HepG2 (cell line): ENCODE measurements around the gene ELAPOR1. TPM values are rescaled to one million over a fixed set of nuclear protein-coding genes. Genes with fewer than 3 reads are reported as not detected.

ENCODE experiments used
- ATAC-seq: fragments of 200-7000 bp; cut with Tn5 transposase; 3 replicates; pipeline ENCODE4 v1.9.1; 2020; ENCODE audit warnings: mild to moderate bottlenecking, moderate library complexity
- BruUV-seq: library from RNA; stranded (reverse); fragments of 400-500 nt; replicated peaks from 2 replicates; lab custom pipeline; 2021; lab: Mats Ljungman, UMichigan
- CTCF ChIA-PET: fragments of 300-600 bp; formaldehyde crosslinking; extraction: SDS; loops from one replicate; lab custom pipeline; 2021; ENCODE audit warnings: low total read pairs, inconsistent platforms, low intra/inter-chr PET ratio; lab: Yijun Ruan, JAX
- POLR2A ChIA-PET: fragments of 350-600 bp; sonication (Branson Sonifier 250); formaldehyde crosslinking; loops from one replicate; lab custom pipeline; 2020; ENCODE audit warnings: antibody characterized with exemption, inconsistent platforms; lab: Yijun Ruan, JAX
- DNase-seq: peaks from one replicate; pipeline ENCODE4 v3.0.0-alpha.2; 2015; ENCODE audit warnings: low spot score
- FAIRE-seq: peaks from 3 replicates; lab custom pipeline; 2011; peaks lifted over from hg19 to GRCh38; lab: Jason Lieb, UNC
- H2AFZ ChIP-seq: one replicate; pipeline ENCODE4 v1.6.1; 2011; ENCODE audit warnings: low read length, inconsistent platforms
- H3K27ac ChIP-seq: fragments of 300-600 bp; 3 replicates; pipeline ENCODE4 v1.8.0; 2011; ENCODE audit warnings: mixed run types, mild to moderate bottlenecking, mixed read lengths, low read length, inconsistent platforms; ENCODE audit not compliant: insufficient read depth; ENCODE audit errors: extremely low read length
- H3K27me3 ChIP-seq, 2 experiments: fragments of 200-600 bp in 1 of 2; 2 replicates in 1 of 2; 3 replicates in 1 of 2; pipeline versions ENCODE4 v1.6.0 to v1.8.0; 2011; ENCODE audit warnings: low read length in 2 of 2, mild to moderate bottlenecking in 2 of 2, moderate library complexity in 2 of 2, inconsistent platforms in 1 of 2; ENCODE audit not compliant: insufficient read depth in 2 of 2, control insufficient read depth in 1 of 2
- H3K36me3 ChIP-seq, 2 experiments: fragments of 200-600 bp in 1 of 2; replicated peaks in 1 of 2; 2 replicates in 1 of 2; 3 replicates in 1 of 2; pipeline versions ENCODE4 v1.5.1 to v1.8.0; 2011; ENCODE audit warnings: low read length in 2 of 2, inconsistent platforms in 1 of 2; ENCODE audit not compliant: insufficient read depth in 2 of 2, control insufficient read depth in 1 of 2
- H3K4me1 ChIP-seq: 2 replicates; pipeline ENCODE4 v1.5.1; 2012; ENCODE audit warnings: low read length, inconsistent platforms; ENCODE audit not compliant: insufficient read depth
- H3K4me2 ChIP-seq: 2 replicates; pipeline ENCODE4 v1.6.0; 2011; ENCODE audit warnings: low read depth, low read length, inconsistent platforms
- H3K4me3 ChIP-seq, 3 experiments: fragments of 200-600 bp in 1 of 3; sonication (generic), shearing (Covaris generic) in 1 of 3; replicated peaks in 1 of 3; 2 replicates each; pipeline ENCODE4 v1.5.1; 2011 to 2016; ENCODE audit warnings: low read length in 3 of 3, inconsistent platforms in 2 of 3, low read depth in 2 of 3, mild to moderate bottlenecking in 2 of 3, control low read depth in 1 of 3, mixed read lengths in 1 of 3; ENCODE audit not compliant: insufficient read depth in 1 of 3
- H3K79me2 ChIP-seq: one replicate; pipeline ENCODE4 v1.6.1; 2011; ENCODE audit warnings: low read length, inconsistent platforms; ENCODE audit not compliant: insufficient read depth
- H3K9ac ChIP-seq: 2 replicates; pipeline ENCODE4 v1.6.0; 2011; ENCODE audit warnings: mild to moderate bottlenecking, low read depth, low read length, inconsistent platforms; ENCODE audit not compliant: insufficient read depth
- H3K9me3 ChIP-seq: 2 replicates; pipeline ENCODE4 v1.5.1; 2012; ENCODE audit warnings: mild to moderate bottlenecking, low read length
- H4K20me1 ChIP-seq: 2 replicates; pipeline ENCODE4 v1.6.0; 2011; ENCODE audit warnings: inconsistent platforms, mild to moderate bottlenecking, low read length, moderate library complexity; ENCODE audit not compliant: insufficient read depth
- FOSL2 ChIP-seq: sonication (generic); formaldehyde crosslinking; IDR thresholded peaks from 2 replicates; pipeline ENCODE4 v1.4.0; 2020; ENCODE audit warnings: missing genetic modification reagents
- GMEB2 ChIP-seq: IDR thresholded peaks from 2 replicates; pipeline ENCODE4 v1.6.1; 2016; ENCODE audit warnings: missing biosample characterization, missing genetic modification reagents, low read depth
- HMGXB4 ChIP-seq, 2 experiments: sonication (generic) in 1 of 2; formaldehyde crosslinking in 1 of 2; IDR thresholded peaks; 2 replicates each; pipeline versions ENCODE4 v1.4.0 to v1.6.1; 2018 to 2020; ENCODE audit warnings: missing genetic modification reagents in 2 of 2, borderline replicate concordance in 1 of 2, low read depth in 1 of 2, mild to moderate bottlenecking in 1 of 2, missing biosample characterization in 1 of 2
- HNF4A ChIP-seq: sonication (generic); formaldehyde crosslinking; IDR thresholded peaks from 2 replicates; pipeline ENCODE4 v1.4.0; 2020; ENCODE audit warnings: missing genetic modification reagents
- KMT2B ChIP-seq: IDR thresholded peaks from 2 replicates; pipeline ENCODE4 v1.6.1; 2016; ENCODE audit warnings: missing genetic modification reagents, missing compliant biosample characterization
- MAFF ChIP-seq: IDR thresholded peaks from 2 replicates; pipeline ENCODE4 v1.6.1; 2011; ENCODE audit warnings: low read depth, low read length, improper control_type of control experiment
- MAFG ChIP-seq: sonication (generic); formaldehyde crosslinking; IDR thresholded peaks from 2 replicates; pipeline ENCODE4 v1.5.1; 2020; ENCODE audit warnings: mild to moderate bottlenecking, missing genetic modification reagents
- MEIS1 ChIP-seq: sonication (generic); formaldehyde crosslinking; IDR thresholded peaks from 2 replicates; pipeline ENCODE4 v1.9.0; 2021; ENCODE audit warnings: mild to moderate bottlenecking, missing genetic modification reagents, moderate library complexity, borderline replicate concordance
- RCOR2 ChIP-seq: IDR thresholded peaks from 2 replicates; pipeline ENCODE4 v1.6.1; 2016; ENCODE audit warnings: missing biosample characterization, missing genetic modification reagents
- SAP130 ChIP-seq: IDR thresholded peaks from 2 replicates; pipeline ENCODE4 v1.6.1; 2016; ENCODE audit warnings: low read depth
- YEATS2 ChIP-seq: sonication (generic); formaldehyde crosslinking; IDR thresholded peaks from 2 replicates; pipeline ENCODE4 v1.4.0; 2020; ENCODE audit warnings: missing genetic modification reagents, borderline replicate concordance
- ZGPAT ChIP-seq: IDR thresholded peaks from 2 replicates; pipeline ENCODE4 v1.6.1; 2016; ENCODE audit warnings: mild to moderate bottlenecking
- ZNF292 ChIP-seq: sonication (generic); formaldehyde crosslinking; IDR thresholded peaks from 2 replicates; pipeline ENCODE4 v1.8.1; 2022; ENCODE audit warnings: mild to moderate bottlenecking, low read depth, missing genetic modification reagents, borderline replicate concordance
- ZNF362 ChIP-seq: sonication (generic); formaldehyde crosslinking; IDR thresholded peaks from 2 replicates; pipeline ENCODE4 v1.4.0; 2020; ENCODE audit warnings: missing genetic modification reagents, mild to moderate bottlenecking, borderline replicate concordance
- ZSCAN21 ChIP-seq: sonication (generic); formaldehyde crosslinking; IDR thresholded peaks from 2 replicates; pipeline ENCODE4 v1.8.0; 2022; ENCODE audit warnings: mild to moderate bottlenecking, missing genetic modification reagents, moderate library complexity, borderline replicate concordance
- ZSCAN30 ChIP-seq: sonication (generic); formaldehyde crosslinking; IDR thresholded peaks from 2 replicates; pipeline ENCODE4 v1.5.0; 2020; ENCODE audit warnings: mild to moderate bottlenecking, missing genetic modification reagents
- WGBS: methylation state at CpG from one replicate; pipeline ENCODE4 v1.1.6; 2017; ENCODE audit warnings: low lambda C conversion rate; 5-methylcytosine and 5-hydroxymethylcytosine counted together
- in situ Hi-C: cut with HindIII; loops from 2 replicates; pipeline ENCODE4 v1.10.0; 2017; ENCODE audit warnings: low pct_unique_long_range_greater_than_20kb; ENCODE audit not compliant: extremely low pct_ligation_motif_present
- intact Hi-C: fragments of 100-400 bp; cut with micrococcal nuclease; formaldehyde crosslinking; loops from one replicate; pipeline ENCODE4 v1.10.0; 2022; ENCODE audit not compliant: unreplicated experiment
- polyA plus RNA-seq, 8 experiments: library from polyadenylated mRNA; depleted of rRNA in 3 of 8; stranded (reverse) in 7 of 8; unstranded in 1 of 8; fragments of >200 nt; fragmentation: Illumina TruSeq in 4 of 8; extraction: Trizol in 4 of 8; gene quantifications; 2 replicates each; pipeline versions ENCODE4 v1.2.1 to v1.2.3, GENCODE V29; 2011 to 2016; ENCODE audit warnings: low read depth in 4 of 8, missing spikeins in 1 of 8, mixed read lengths in 1 of 8; ENCODE audit not compliant: insufficient read depth in 1 of 8
- total RNA-seq, 5 experiments: library from RNA; depleted of rRNA; stranded (reverse); fragments of >200 nt; fragmentation: Illumina TruSeq; extraction: Trizol; gene quantifications; 2 replicates each; pipeline ENCODE4 v1.2.3, GENCODE V29; 2016; ENCODE audit warnings: low read depth in 1 of 5

ELAPOR1 gene
- total and polyA plus RNA-seq, 2 of the 13 experiments (the other 11 are each of a cell fraction or from before 2014, with no cell fraction given): 0.13 to 0.20 TPM

GRCh38 chr1:109084563-109085517, 29.1 kb upstream of the ELAPOR1 start:
- Histone ChIP-seq H2AFZ (peak overlapping the region; percentile 88), H3K79me2 (peaks cover 4% of the 10 kb centered on the region), H3K27ac (peak overlapping the region; percentile 49), H3K27me3 (no peaks in the 10 kb centered on the region), H3K9ac (peak overlapping the region; percentile 61), H3K4me2 (peak overlapping the region; percentile 74), H3K4me1 (peaks cover 47% of the 10 kb centered on the region), H3K4me3 (peak overlapping the region; percentile 20 to 57 (median 42); a peak in 5 of 6 replicates), H4K20me1 (no peaks in the 10 kb centered on the region), H3K36me3 (no peaks in the 10 kb centered on the region), H3K9me3 (no peaks in the 10 kb centered on the region)
- ChIA-PET POLR2A (interaction anchor here (1.5 to 4.0 kb wide), 3 partner anchors 9 to 43 kb away, joined by 4 to 26 read pairs (median 15); partner anchors contain the start of genes TAF13 and WDR47), CTCF (no interaction called here)
- WGBS: 5% methylated on average over 11 of the region's 13 CpGs
- in situ Hi-C loops (no loop called here), intact Hi-C loops (no loop called here)
- ATAC-seq (peak; percentile 60), FAIRE-seq (no peak), DNase-seq (peak; percentile 62)
- BruUV-seq: no TSS peak
- TF ChIP-seq ZSCAN21 (CRISPR knock-in tag) (0 out of 2 replicates have a peak, but pooled peaks have one; percentile 27), MEIS1 (CRISPR knock-in tag) (0 out of 2 replicates have a peak, but pooled peaks have one; percentile 20), HNF4A (CRISPR knock-in tag) (peak; percentile 25; the same call in 1 of the 2 replicates), ZNF362 (peak; percentile 59; the same call in 1 of the 2 replicates), FOSL2 (CRISPR knock-in tag) (peak; percentile 61), RCOR2 (0 out of 2 replicates have a peak, but pooled peaks have one; percentile 29), KMT2B (CRISPR knock-in tag) (0 out of 2 replicates have a peak, but pooled peaks have one; percentile 1), HMGXB4 (CRISPR knock-in tag; IDR thresholded peaks at IDR 0.05; ENCODE audit: borderline replicate concordance in 1 of 2, low read depth in 1 of 2) (0 out of 4 replicates have a peak, but pooled peaks of 1 of the 2 experiments have one; percentile 42), GMEB2 (CRISPR knock-in tag) (no peak), ZNF292 (CRISPR knock-in tag) (peak; percentile 41; the same call in 1 of the 2 replicates), ZSCAN30 (CRISPR knock-in tag) (no peak), SAP130 (peak; percentile 27; the same call in 1 of the 2 replicates), ZGPAT (no peak), MAFF (peak; percentile 33; the same call in 1 of the 2 replicates), MAFG (no peak), YEATS2 (CRISPR knock-in tag) (0 out of 2 replicates have a peak, but pooled peaks have one; percentile 19)
